Testis (tissue), 3 donors: ENCODE measurements around the gene LIN7C. TPM values are rescaled to one million over a fixed set of nuclear protein-coding genes. Genes with fewer than 3 reads are reported as not detected.

Experiments used
- DNase-seq: peaks from one replicate; pipeline ENCODE4 v3.0.0-alpha.2; 2019
- H3K27ac ChIP-seq, 2 donors: fragments of 200-600 bp; sonication (generic); one replicate each; pipeline ENCODE4 v1.5.1; 2019
- H3K27me3 ChIP-seq: fragments of 200-600 bp; sonication (generic); one replicate; pipeline ENCODE4 v1.5.1; 2019
- H3K36me3 ChIP-seq: fragments of 200-600 bp; sonication (generic); one replicate; pipeline ENCODE4 v1.5.1; 2017; ENCODE audit warnings: low read depth; ENCODE audit errors: missing control alignments
- H3K4me1 ChIP-seq: fragments of 200-600 bp; sonication (generic); one replicate; pipeline ENCODE4 v1.5.1; 2019
- H3K4me3 ChIP-seq, 2 donors: fragments of 200-600 bp; sonication (generic); one replicate each; pipeline ENCODE4 v1.5.1; 2017 to 2019
- H3K9me3 ChIP-seq: fragments of 200-600 bp; sonication (generic); one replicate; pipeline ENCODE4 v1.5.1; 2017
- CTCF ChIP-seq, 3 experiments: fragments of 450-650 bp in 2 of 3; fragments of 200-600 bp in 1 of 3; sonication (generic) in 1 of 3; IDR thresholded peaks; one replicate each; pipeline ENCODE4 v1.5.1; 2016 to 2019; ENCODE audit warnings: antibody characterized with exemption in 3 of 3, mild to moderate bottlenecking in 2 of 3, moderate library complexity in 1 of 3
- POLR2A ChIP-seq: fragments of 450-650 bp; IDR thresholded peaks from one replicate; pipeline ENCODE4 v1.6.1; 2017; ENCODE audit warnings: antibody characterized with exemption, mild to moderate bottlenecking, moderate library complexity
- WGBS, 2 donors: methylation state at CpG; one replicate each; pipeline ENCODE4 v1.1.5; 2018; 5-methylcytosine and 5-hydroxymethylcytosine counted together
- intact Hi-C: fragments of 100-400 bp; cut with DNase I; formaldehyde crosslinking; loops from one replicate; pipeline ENCODE4 v1.15.1; 2023; ENCODE audit warnings: low total_unique reads
- polyA plus RNA-seq: library from polyadenylated mRNA; stranded (reverse); fragments of 350-450 nt; fragmentation: Illumina TruSeq; extraction: RNeasy Lipid Tissue Mini Kit (QIAGEN cat#74804); gene quantifications from one replicate; pipeline ENCODE4 v1.2.3, GENCODE V29; 2014; ENCODE audit warnings: low read depth, low replicate concordance; ENCODE audit not compliant: insufficient read depth
- total RNA-seq, 2 donors: library from RNA; depleted of rRNA; stranded (reverse); fragments of >200 nt; gene quantifications; one replicate each; pipeline ENCODE4 v1.2.3, GENCODE V29; 2016

LIN7C gene
- total and polyA plus RNA-seq, 3 donors from 2014 or later, result 6.9 to 23.1 (median 21.0) TPM

GRCh38 chr11:27466363-27466762 is 40.2 kb downstream of the LIN7C start:
- WGBS, 2 donors, result 71 to 78% methylated on average over 1 of the region's 1 CpG
- H3K9me3 ChIP-seq, result no peaks in the 10 kb centered on the region
- TF ChIP-seq POLR2A, result no peak
- no peak for TF ChIP-seq CTCF (IDR thresholded peaks at IDR 0.05)
- H3K36me3 ChIP-seq, result no peaks in the 10 kb centered on the region
- DNase-seq, result no peak
- H3K4me1 ChIP-seq, result peaks cover 9% of the 10 kb centered on the region
- H3K4me3 ChIP-seq, result no peak overlapping the region
- intact Hi-C loops, result no loop called here
- H3K27me3 ChIP-seq, result no peaks in the 10 kb centered on the region
- H3K27ac ChIP-seq, result peak overlapping the region in 1 of 2 donors; percentile 23

GRCh38 chr11:27465629-27466028 is 40.9 kb downstream of the LIN7C start:
- Histone ChIP-seq H3K36me3 (no peaks in the 10 kb centered on the region), H3K9me3 (no peaks in the 10 kb centered on the region), H3K4me1 (peaks cover 9% of the 10 kb centered on the region), H3K27me3 (no peaks in the 10 kb centered on the region), H3K27ac (peak overlapping the region in 1 of 2 donors; percentile 23), H3K4me3 (no peak overlapping the region)
- WGBS, 2 donors, result 60 to 77% methylated on average over 3 of the region's 3 CpGs
- no peak for DNase-seq
- no peak for TF ChIP-seq CTCF (IDR thresholded peaks at IDR 0.05)
- TF ChIP-seq POLR2A, result no peak
- intact Hi-C loops, result no loop called here

GRCh38 chr11:27464909-27465308 is 41.7 kb downstream of the LIN7C start:
- Histone ChIP-seq H3K27me3 (no peaks in the 10 kb centered on the region), H3K4me3 (no peak overlapping the region), H3K4me1 (peaks cover 9% of the 10 kb centered on the region), H3K36me3 (no peaks in the 10 kb centered on the region), H3K9me3 (no peaks in the 10 kb centered on the region), H3K27ac (no peak overlapping the region)
- DNase-seq, result no peak
- WGBS, 2 donors, result 62 to 63% methylated on average over 2 of the region's 2 CpGs
- intact Hi-C loops, result no loop called here
- TF ChIP-seq POLR2A (no peak), CTCF (IDR thresholded peaks at IDR 0.05) (no peak)

GRCh38 chr11:27464289-27464696 is 42.3 kb downstream of the LIN7C start:
- Histone ChIP-seq H3K27me3 (no peaks in the 10 kb centered on the region), H3K4me1 (peaks cover 9% of the 10 kb centered on the region), H3K4me3 (no peak overlapping the region), H3K9me3 (no peaks in the 10 kb centered on the region), H3K36me3 (no peaks in the 10 kb centered on the region), H3K27ac (peak overlapping the region in 1 of 2 donors; percentile 13)
- 69 to 82% methylated on average over 2 of the region's 2 CpGs for WGBS, 2 donors
- no peak for DNase-seq
- intact Hi-C loops, result no loop called here
- TF ChIP-seq POLR2A, result no peak
- no peak for TF ChIP-seq CTCF (IDR thresholded peaks at IDR 0.05)

- intact Hi-C loops, result no loop called here
- H3K9me3 ChIP-seq, result no peaks in the 10 kb centered on the region
- no peak for DNase-seq
- WGBS, 2 donors, result 75 to 88% methylated on average over 5 of the region's 5 CpGs
- TF ChIP-seq POLR2A (no peak), CTCF (IDR thresholded peaks at IDR 0.05) (no peak)
- no peak overlapping the region for H3K4me3 ChIP-seq
- no peaks in the 10 kb centered on the region for H3K27me3 ChIP-seq
- no peaks in the 10 kb centered on the region for H3K36me3 ChIP-seq
- H3K27ac ChIP-seq, result no peak overlapping the region
- peaks cover under 1% of the 10 kb centered on the region for H3K4me1 ChIP-seq
These were observed 44.0 kb downstream of the LIN7C start for GRCh38 chr11:27462543-27462942.
